NCI-H748 (cell line): ENCODE measurements around the gene AGMAT.
A peak's percentile ranks its signal among the peaks of the same experiment; 100 is the strongest.

Experiments used
- DNase-seq: peaks from one replicate; lab custom pipeline; 2025; ENCODE audit not compliant: unreplicated experiment; lab: John Stamatoyannopoulos, UW

Gene AGMAT

GRCh38 chr1:15584489-15585363, at the start of gene AGMAT:
Gene AGMAT (minus strand): TSS chr1:15585051. CDS start chr1:15584967, 84 bp downstream.
- DNase-seq: peak; percentile 17

- no peak for DNase-seq
Observed at GRCh38 chr1:15633756-15634420, 49.0 kb upstream of the AGMAT start.

- DNase-seq: no peak
Observed at GRCh38 chr1:15628003-15628402, 43.2 kb upstream of the AGMAT start.

GRCh38 chr1:15627343-15627988, 42.6 kb upstream of the AGMAT start:
- no peak for DNase-seq

GRCh38 chr1:15626269-15626950, 41.6 kb upstream of the AGMAT start:
- no peak for DNase-seq

GRCh38 chr1:15625056-15625917, 40.4 kb upstream of the AGMAT start:
- no peak for DNase-seq

- DNase-seq: no peak
Observed at GRCh38 chr1:15624133-15624714, 39.4 kb upstream of the AGMAT start.

- DNase-seq: no peak
Observed at GRCh38 chr1:15623435-15623834, 38.6 kb upstream of the AGMAT start.

GRCh38 chr1:15622712-15623373, 38.0 kb upstream of the AGMAT start:
- no peak for DNase-seq

GRCh38 chr1:15621975-15622374, 37.1 kb upstream of the AGMAT start:
- DNase-seq: no peak

- no peak for DNase-seq
Observed at GRCh38 chr1:15620902-15621682, 36.2 kb upstream of the AGMAT start.

GRCh38 chr1:15620155-15620545, 35.3 kb upstream of the AGMAT start:
- peak; percentile 26 for DNase-seq

GRCh38 chr1:15618655-15619525, 34.0 kb upstream of the AGMAT start:
- DNase-seq: no peak

GRCh38 chr1:15618077-15618654, 33.3 kb upstream of the AGMAT start:
- peak; percentile 78 for DNase-seq

- DNase-seq: peak; percentile 94
Observed at GRCh38 chr1:15617173-15618076, 32.6 kb upstream of the AGMAT start, which contains the start of gene DDI2. Gene DDI2 (plus strand): TSS chr1:15617458. CDS start chr1:15617671, 213 bp downstream.
